IPS-11a (cell line): ENCODE results near the gene EGFL8.
"Not testable (repeated sequence)": the region's sequence is repeated elsewhere in the genome, so short reads cannot be mapped to it uniquely, and the experiment has no call there.

Experiments used
- H3K4me3 ChIP-seq: one replicate; pipeline ENCODE4 v1.5.1; 2013; ENCODE audit warnings: low read depth, low read length, control low read depth

Gene EGFL8

GRCh38 chr6:32182555-32182981 lies 18.2 kb downstream of the EGFL8 start:
- H3K4me3 ChIP-seq, result no peak overlapping the region

- H3K4me3 ChIP-seq, result no peak overlapping the region
These were observed 18.6 kb downstream of the EGFL8 start for GRCh38 chr6:32183030-32183429.

GRCh38 chr6:32183483-32184083 lies 19.2 kb downstream of the EGFL8 start:
- no peak overlapping the region for H3K4me3 ChIP-seq

GRCh38 chr6:32184084-32184640 lies 19.8 kb downstream of the EGFL8 start, which contains the start of gene AGER:
Gene AGER, minus strand, starts transcription at chr6:32184253. Its CDS starts 31 bp downstream, at chr6:32184222.
- no peak within 1 kb of the TSS for H3K4me3 ChIP-seq

- not testable (repeated sequence) for H3K4me3 ChIP-seq
These were observed 21.3 kb downstream of the EGFL8 start for GRCh38 chr6:32185681-32186131.

- H3K4me3 ChIP-seq, result not testable (repeated sequence)
These were observed 21.9 kb downstream of the EGFL8 start for GRCh38 chr6:32186151-32186840.

GRCh38 chr6:32187009-32187709 lies 22.8 kb downstream of the EGFL8 start:
- H3K4me3 ChIP-seq, result no peak overlapping the region

GRCh38 chr6:32187725-32188380 lies 23.5 kb downstream of the EGFL8 start:
- H3K4me3 ChIP-seq, result not testable (repeated sequence)

GRCh38 chr6:32188381-32189068 lies 24.1 kb downstream of the EGFL8 start:
- no peak overlapping the region for H3K4me3 ChIP-seq

- H3K4me3 ChIP-seq, result peak overlapping the region; percentile 51
These were observed 24.8 kb downstream of the EGFL8 start for GRCh38 chr6:32189069-32189741.

GRCh38 chr6:32189742-32190053 lies 25.3 kb downstream of the EGFL8 start:
- H3K4me3 ChIP-seq, result peak overlapping the region; percentile 51

GRCh38 chr6:32190054-32190851 lies 25.9 kb downstream of the EGFL8 start, which contains the start of gene PBX2:
Gene PBX2, minus strand, starts transcription at chr6:32190202. Its CDS starts 287 bp downstream, at chr6:32189915.
- H3K4me3 ChIP-seq, result peak within 1 kb of the TSS; percentile 51

GRCh38 chr6:32190911-32191677 lies 26.7 kb downstream of the EGFL8 start:
- H3K4me3 ChIP-seq, result no peak overlapping the region

- H3K4me3 ChIP-seq, result no peak overlapping the region
These were observed 27.6 kb downstream of the EGFL8 start for GRCh38 chr6:32191696-32192607.

GRCh38 chr6:32192608-32193039 lies 28.2 kb downstream of the EGFL8 start, which contains the start of gene GPSM3:
Gene GPSM3, minus strand, starts transcription at chr6:32192643. Its CDS starts 130 bp downstream, at chr6:32192513.
- H3K4me3 ChIP-seq, result no peak within 1 kb of the TSS

GRCh38 chr6:32193096-32193495 lies 28.7 kb downstream of the EGFL8 start:
- H3K4me3 ChIP-seq, result not testable (repeated sequence)

- H3K4me3 ChIP-seq, result no peak overlapping the region
These were observed 30.0 kb downstream of the EGFL8 start for GRCh38 chr6:32194388-32194787.
